ENCODE results near the gene PRRX2.
"Not testable (repeated sequence)": the region's sequence is repeated elsewhere in the genome, so short reads cannot be mapped to it uniquely, and the experiment has no call there.

PRRX2 gene

DNA sequence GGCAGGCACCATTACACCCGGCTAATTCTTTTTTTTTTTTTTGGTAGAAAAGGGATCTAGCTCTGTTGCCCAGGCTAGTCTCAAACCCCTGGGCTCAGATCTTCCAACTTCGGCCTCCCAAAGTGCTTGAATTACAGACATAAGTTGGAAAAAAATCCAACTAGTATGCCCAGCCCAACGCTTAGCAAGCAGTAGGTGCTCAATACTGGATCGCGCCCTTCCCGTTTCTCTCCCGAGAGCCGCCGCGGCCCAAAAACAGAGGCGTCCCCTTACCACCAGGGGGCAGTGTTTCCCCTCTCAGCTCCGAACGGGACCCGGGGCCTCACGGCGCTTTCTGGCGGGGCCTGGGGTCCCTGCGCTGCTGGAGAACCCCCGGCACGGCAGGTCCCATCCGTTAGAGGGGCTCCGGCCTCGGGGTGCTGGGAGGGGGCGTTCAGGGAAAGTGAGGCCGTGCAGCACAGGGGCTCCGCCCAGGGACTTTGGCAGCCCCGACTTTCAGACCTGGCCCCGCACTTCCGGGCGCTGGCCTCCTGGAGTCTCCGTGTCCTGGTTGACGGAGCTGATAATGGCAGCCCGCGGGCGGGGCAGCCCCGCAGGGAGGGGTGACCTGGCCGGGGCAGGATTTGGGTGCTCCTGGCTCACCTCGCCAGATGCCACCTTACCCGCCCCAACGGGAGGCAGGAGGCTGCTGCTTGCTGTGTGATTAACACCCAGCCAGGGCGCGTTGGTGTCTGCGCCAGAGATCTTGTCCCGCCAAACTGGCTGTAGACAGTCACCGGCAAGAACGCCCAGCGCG, 72.2 kb downstream of the PRRX2 start:
- peak; percentile 60 for DNase-seq

- DNase-seq = no peak
These were observed 74.0 kb downstream of the PRRX2 start for GRCh38 chr9:129739432-129739831.

- no peak for DNase-seq
These were observed 74.7 kb downstream of the PRRX2 start for GRCh38 chr9:129740174-129740573.

DNA sequence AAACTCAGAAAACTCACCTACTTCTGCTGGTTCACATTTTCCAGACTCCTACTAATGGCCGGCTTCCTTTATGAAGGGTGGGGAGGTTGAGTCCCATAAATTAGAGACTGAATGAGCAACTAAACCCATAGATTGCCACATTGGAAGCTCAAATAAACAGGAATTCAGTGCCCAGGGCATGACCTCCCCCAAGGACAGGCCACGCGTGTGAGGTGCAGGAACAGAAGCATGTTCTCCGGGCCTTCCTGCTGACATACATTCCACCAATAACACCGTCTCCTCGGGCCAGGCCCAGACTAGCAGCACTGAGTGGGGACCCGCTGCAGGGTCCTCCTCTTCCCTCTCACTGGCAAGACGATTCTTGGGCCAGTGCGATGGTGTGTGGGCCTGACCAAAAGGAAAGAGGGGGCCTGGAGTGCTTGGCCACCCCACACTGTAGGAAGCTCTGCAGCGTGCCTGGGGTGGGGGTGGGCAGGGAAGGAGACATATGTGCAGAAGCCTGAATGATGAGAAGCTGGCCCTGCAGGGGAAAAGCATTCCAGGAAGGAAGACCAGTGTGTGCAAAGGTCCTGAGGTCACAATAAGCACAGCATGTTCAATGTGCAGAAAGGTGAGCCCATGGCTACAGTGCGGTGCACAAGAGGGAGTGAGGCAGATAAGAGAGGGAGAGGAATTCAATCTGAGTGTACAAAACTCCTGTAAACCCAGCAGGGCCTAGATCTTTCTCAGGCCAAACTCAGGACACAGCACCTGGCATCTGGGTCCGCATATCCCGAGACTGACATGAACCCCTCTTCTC, 75.4 kb downstream of the PRRX2 start:
- no peak for DNase-seq

DNA sequence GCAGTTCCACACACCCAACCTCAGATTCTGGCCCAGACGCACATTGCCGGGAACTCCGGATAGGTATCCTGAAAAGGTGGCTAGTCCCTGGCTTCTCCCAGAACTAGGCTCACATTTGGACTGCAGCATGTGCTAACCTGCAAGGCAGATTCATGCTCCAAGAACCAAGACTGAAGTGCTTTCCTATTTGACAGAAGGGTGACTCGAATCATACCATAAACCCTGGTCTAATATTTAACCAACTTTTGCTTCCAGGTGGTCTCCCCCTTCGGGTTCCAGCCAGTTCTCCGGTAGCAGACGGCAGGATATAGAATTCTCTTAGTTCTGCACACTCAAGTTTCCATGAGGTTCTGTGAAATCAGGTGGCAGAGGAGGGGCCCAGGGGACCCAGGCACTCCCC, 79.8 kb downstream of the PRRX2 start:
- no peak for DNase-seq

- DNase-seq = no peak
These were observed 80.8 kb downstream of the PRRX2 start for GRCh38 chr9:129746092-129746777.

DNA sequence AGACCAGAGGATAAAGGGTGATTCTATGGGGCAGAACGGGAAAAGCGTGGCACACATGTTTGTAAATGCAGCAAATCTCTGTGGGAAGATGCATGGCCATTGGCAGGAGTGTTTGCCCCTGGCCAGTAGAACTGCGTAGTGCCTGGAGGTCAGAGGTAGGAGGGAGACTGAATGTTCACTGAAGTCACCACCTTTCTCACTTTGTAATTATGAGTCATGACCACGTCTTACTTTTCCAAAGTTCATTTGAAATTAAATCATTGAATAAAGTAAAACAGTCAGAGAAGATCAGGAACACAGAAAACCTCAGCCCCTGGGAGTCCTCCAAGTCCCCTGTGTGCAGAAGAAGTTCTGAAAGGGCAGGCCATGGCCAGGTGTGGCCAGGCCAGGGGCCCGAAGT, 82.8 kb downstream of the PRRX2 start:
- DNase-seq = no peak

DNA sequence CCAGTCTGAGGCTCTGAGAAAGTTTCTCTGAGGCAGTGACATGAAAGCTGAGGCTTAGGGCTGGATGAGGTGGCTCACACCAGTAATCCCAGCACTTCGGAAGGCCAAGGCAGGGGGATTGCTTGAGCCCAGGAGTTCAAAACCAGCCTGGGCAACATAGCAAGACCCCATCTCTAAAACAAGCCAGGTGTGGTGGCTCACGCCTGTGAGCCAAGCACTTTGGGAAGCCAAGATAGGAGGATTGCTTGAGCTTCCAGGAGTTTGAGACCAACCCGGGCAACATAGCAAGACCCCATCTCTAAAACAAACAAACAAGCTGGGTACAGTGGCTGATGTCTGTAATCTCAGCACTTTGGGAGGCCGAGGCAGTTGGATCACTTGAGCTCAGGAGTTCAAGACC, 83.6 kb downstream of the PRRX2 start:
- DNase-seq = not testable (repeated sequence)

- DNase-seq = no peak
These were observed 84.1 kb downstream of the PRRX2 start for GRCh38 chr9:129749575-129749974.

- DNase-seq = no peak
These were observed 84.7 kb downstream of the PRRX2 start for GRCh38 chr9:129750013-129750638.

GRCh38 chr9:129751841-129752801, 86.7 kb downstream of the PRRX2 start:
- DNase-seq = no peak

DNA sequence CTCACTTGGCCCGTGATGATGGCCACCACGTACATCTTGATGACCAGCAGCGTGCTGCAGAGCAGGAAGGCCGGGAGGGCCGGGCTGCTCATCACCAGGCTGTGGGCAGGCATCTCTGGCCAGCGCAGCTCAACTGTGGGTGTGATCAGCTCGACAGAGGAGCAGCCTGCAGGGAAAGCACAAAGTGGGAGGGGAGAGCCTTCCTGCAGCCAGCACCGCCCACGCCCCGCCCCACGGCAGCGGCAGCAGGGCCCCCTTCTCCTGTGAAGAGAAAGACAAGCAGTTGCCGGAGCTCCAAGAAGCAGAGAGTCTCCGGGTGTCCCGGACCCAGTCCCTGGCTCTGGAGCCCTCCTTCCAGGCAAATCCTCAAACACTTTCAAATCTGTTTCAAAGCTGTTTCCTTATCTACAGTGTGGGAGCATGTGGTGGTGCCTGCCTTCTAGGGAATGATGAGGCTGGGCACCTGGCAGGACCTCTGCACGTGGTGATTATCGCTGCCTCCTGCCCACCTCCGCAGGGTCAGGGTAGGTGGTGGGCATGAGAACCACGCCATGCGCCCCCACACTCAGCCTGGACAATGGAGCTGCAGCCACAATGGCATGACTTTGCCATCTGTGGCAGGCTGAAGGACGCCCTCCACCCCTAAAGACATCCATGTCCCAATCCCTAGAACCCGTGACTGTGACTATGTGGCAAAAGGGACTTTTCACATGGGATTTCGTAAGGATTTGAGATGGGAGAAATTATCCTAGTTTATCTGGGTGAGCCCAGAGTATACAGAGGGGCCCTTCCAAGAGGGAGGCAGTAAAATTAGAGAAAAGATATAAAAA, 87.7 kb downstream of the PRRX2 start, which contains the start of gene PTGES:
PTGES (minus strand) TSS at position 143 of the 830 bp plus-strand sequence; CDS start at position 113, 30 bp downstream.
- no peak for DNase-seq

GRCh38 chr9:129755151-129755550, 89.7 kb downstream of the PRRX2 start:
- DNase-seq = no peak

GRCh38 chr9:129756191-129756590, 90.7 kb downstream of the PRRX2 start:
- DNase-seq = no peak

DNA sequence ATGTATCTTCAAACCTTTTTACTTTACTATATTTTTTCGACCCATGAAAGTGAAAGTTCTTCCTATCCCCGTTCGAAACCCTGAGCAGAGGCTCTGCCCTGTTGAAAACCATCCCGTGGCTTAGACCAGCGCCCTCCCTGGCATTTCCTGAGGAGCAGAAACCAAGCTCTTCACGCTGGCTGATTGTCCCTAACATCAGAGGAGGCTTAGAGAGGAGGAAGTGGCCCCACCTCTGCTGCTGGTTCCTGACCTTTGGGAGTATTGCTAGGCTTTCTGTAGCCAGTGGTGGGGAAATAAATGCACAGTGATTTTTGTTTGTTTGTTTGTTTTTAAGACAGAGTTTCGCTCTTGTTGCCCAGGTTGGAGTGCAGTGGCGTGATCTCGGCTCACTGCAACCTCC, 91.6 kb downstream of the PRRX2 start:
- no peak for DNase-seq

GRCh38 chr9:129759319-129759718, 93.9 kb downstream of the PRRX2 start:
- DNase-seq = no peak

DNA sequence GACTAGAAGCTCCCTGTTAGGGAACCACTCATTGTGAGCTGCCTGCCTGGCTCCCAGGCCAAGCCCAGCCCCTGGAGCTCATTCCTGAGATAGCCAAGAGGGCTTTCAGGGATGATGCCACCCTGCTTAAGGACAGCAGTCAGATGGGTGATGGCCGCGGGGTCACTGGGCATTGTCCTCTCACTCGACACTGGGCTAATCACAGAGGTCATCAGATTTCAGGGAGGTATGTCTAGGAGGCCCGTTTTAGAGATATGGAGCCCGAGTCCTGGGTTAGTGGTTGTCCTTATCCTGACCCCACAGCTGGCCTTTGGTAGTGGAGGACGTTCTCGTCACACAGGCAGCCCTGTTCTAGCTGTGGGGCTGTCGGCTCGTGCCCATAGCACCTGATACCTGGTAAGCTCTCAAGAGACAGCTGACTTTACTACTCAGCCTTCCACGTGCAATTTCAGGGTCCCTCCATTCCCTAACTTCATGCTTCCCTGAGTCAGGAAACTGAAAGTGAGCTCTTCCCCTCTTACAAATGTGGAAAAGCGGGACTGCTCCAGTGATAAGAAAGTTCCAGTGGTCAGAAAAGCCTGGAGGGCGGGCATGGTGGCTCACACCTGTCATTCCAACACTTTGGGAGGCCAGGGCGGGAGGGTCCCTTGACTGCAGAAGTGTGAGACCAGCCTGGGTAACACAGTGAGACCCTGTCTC, 94.5 kb downstream of the PRRX2 start:
- no peak for DNase-seq

DNA sequence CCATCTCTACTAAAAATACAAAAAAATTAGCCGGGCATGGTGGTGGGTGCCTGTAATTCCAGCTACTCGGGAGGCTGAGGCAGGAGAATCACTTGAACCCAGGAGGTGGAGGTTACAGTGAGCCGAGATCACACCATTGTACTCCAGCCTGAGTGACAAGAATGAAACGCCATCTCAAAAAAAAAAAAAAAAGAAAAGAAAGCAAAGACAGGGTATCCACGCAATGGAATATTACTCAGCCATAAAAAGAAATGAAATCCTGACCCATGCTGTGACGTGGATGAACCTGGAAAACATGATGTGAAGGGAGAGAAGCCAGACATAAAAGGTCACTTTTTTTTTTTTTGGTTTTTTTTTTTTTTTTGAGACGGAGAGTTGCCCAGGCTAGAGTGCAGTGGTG, 95.3 kb downstream of the PRRX2 start:
- DNase-seq = not testable (repeated sequence)

DNA sequence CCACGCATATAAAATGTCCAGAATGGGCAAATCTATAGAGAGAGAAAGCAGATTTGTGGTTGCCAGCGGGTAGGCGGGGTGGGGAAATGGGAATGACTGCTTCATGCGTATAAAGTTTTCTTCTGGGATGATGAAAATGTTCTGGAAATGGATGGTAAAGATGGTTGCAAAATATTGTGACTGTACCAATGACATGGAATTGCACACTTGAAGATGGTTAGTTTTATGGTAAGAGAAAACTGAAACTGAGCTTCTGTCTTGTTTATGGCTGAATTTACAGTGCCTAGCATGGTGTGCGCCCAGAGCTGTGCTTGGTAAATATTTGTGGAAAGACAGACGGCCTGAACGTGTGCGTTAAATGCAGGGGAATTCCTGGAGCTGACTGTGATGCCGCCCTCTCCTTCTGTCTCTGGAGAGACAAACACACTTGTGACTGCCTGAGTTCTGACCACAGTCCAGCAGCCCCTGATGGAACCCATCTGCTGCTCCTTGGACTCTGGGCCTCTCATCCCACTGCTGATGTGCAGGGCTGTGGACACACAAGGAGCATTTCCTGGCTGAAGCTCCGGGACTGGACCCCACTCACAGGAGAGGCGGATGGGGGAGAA, 96.0 kb downstream of the PRRX2 start:
- no peak for DNase-seq

DNA sequence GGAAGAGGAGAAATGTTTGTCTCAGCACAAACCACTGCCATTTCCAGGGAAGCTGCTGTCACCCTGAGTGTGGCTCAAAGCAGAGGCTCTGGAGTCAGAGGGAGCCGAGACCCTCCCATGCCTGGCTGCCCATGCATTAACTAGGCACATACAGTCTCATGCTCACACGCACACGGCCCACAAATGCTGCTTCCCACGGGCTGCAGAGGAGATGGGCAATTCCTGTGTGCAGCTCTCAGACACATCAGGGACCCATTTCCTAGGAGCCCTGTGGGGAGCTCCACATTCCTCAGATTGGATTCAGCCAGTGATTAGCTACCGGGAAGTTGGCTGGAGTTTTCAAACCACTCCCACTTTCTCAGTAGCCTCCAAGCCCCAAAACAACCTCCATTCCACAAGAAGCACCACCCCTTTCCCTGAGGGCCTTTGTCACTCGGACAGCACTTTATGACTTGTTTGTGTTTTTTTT, 96.5 kb downstream of the PRRX2 start:
- no peak for DNase-seq
